Measurements from ENCODE around the gene SAMD11. TPM values are rescaled to one million over a fixed set of nuclear protein-coding genes. Genes with fewer than 3 reads are reported as not detected.

The SAMD11 gene
- polyA plus RNA-seq, 1 of the 3 experiments (the other 2 are of a cell fraction) = 2.1 TPM

DNA sequence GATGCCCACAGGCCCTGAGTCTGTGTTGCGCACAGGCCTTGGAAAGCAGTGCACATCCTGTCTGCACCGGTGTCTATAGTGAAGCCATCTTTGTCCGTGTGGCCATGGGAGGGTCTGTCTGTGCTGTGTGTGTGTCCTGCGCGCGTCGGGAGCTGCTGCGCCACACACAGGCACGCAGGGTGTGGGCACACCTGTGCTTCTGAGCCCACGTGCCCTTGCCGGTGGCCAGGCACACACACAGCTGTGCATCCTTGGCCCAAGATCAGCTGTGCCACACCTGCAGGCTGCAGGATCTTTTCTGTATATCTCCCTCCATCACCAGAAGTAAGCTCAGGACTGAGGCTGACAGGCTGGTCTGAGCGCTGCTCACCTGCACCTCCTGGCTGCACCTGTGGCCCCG is 3.2 kb upstream of the SAMD11 start:
- CTCF ChIA-PET = interaction anchor here (0.6 to 5.2 kb wide), 7 partner anchors 9 to 64 kb away, joined by 3 to 61 read pairs (median 5); no protein-coding TSS in a partner anchor
- POLR2A ChIA-PET = interaction anchor here (0.6 to 2.6 kb wide), 2 partner anchors 16 to 82 kb away, joined by 3 to 7 read pairs; no protein-coding TSS in a partner anchor

More for the DNA sequence above, 3.2 kb upstream of the SAMD11 start:
- no peaks in the 10 kb centered on the region for H4K20me1 ChIP-seq (ENCODE audit: insufficient read depth)
- H3K36me3 ChIP-seq (replicated peaks in 1 of 2; ENCODE audit: control insufficient read depth in 1 of 2, insufficient read depth in 2 of 2, low read length in 1 of 2) = no peaks in the 10 kb centered on the region
- WGBS (ENCODE audit: low lambda C conversion rate) = 56% methylated on average over 9 of the region's 13 CpGs
- DNase-seq = no peak
- no peak overlapping the region for H3K9ac ChIP-seq
- H3K4me3 ChIP-seq (ENCODE audit: low read depth in 2 of 2, low read length in 1 of 2) = peak overlapping the region in 1 of 2 experiments; percentile 24; a peak in 1 of 4 replicates
- H3K4me2 ChIP-seq = peak overlapping the region; percentile 68
- no peak overlapping the region for H2AFZ ChIP-seq (ENCODE audit: low read depth)
- H3K27ac ChIP-seq (ENCODE audit: low read depth in 2 of 2, low read length in 1 of 2) = peak overlapping the region in 1 of 2 experiments; percentile 55; a peak in 2 of 4 replicates
- H3K9me2 ChIP-seq = no peaks in the 10 kb centered on the region
- H3K9me3 ChIP-seq = no peaks in the 10 kb centered on the region
- no peaks in the 10 kb centered on the region for H3K27me3 ChIP-seq (ENCODE audit: insufficient read depth)
- H3K79me2 ChIP-seq (ENCODE audit: insufficient read depth) = peaks cover 5% of the 10 kb centered on the region; the same call in 1 of the 2 replicates
- peaks cover 8 to 75% of the 10 kb centered on the region in 2 experiments; a peak in 2 of 4 replicates for H3K4me1 ChIP-seq (ENCODE audit: control insufficient read depth in 1 of 2, insufficient read depth in 2 of 2, low read depth in 1 of 2, low read length in 1 of 2)
- no peaks in the 10 kb centered on the region for H3F3A ChIP-seq (replicated peaks; ENCODE audit: insufficient read depth)
- TF ChIP-seq TCF12 (IDR thresholded peaks at IDR 0.05) (no peak), EZH2phosphoT487 (IDR thresholded peaks at IDR 0.05; ENCODE audit: borderline replicate concordance, low read depth) (no peak), MXI1 (IDR thresholded peaks at IDR 0.05; ENCODE audit: low read depth, low read length) (no peak), RAD21 (IDR thresholded peaks at IDR 0.05; ENCODE audit: low read length) (no peak), RXRA (IDR thresholded peaks at IDR 0.05; ENCODE audit: borderline replicate concordance, low read depth) (no peak), FOXJ3 (CRISPR knock-in tag; IDR thresholded peaks at IDR 0.05) (no peak), EP300 (IDR thresholded peaks at IDR 0.05; ENCODE audit: borderline replicate concordance in 1 of 2, low read depth in 1 of 2, low read length in 1 of 2) (no peak), SIN3A (IDR thresholded peaks at IDR 0.05; ENCODE audit: borderline replicate concordance, low read depth, low read length) (no peak), NFIC (IDR thresholded peaks at IDR 0.05; ENCODE audit: borderline replicate concordance) (no peak), GABPA (IDR thresholded peaks at IDR 0.05; ENCODE audit: low read depth) (no peak), ELF1 (IDR thresholded peaks at IDR 0.05) (no peak), TAF1 (IDR thresholded peaks at IDR 0.05; ENCODE audit: borderline replicate concordance, low read depth, low read length) (no peak), FOSL2 (IDR thresholded peaks at IDR 0.05; ENCODE audit: borderline replicate concordance, low read depth) (no peak), CHD2 (IDR thresholded peaks at IDR 0.05; ENCODE audit: low read length, partially characterized antibody) (no peak)
- TF ChIP-seq, protein P1, sequence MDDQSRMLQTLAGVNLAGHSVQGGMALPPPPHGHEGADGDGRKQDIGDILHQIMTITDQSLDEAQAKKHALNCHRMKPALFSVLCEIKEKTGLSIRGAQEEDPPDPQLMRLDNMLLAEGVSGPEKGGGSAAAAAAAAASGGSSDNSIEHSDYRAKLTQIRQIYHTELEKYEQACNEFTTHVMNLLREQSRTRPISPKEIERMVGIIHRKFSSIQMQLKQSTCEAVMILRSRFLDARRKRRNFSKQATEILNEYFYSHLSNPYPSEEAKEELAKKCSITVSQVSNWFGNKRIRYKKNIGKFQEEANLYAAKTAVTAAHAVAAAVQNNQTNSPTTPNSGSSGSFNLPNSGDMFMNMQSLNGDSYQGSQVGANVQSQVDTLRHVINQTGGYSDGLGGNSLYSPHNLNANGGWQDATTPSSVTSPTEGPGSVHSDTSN (IDR thresholded peaks at IDR 0.05) = no peak
- TF ChIP-seq, protein P2, sequence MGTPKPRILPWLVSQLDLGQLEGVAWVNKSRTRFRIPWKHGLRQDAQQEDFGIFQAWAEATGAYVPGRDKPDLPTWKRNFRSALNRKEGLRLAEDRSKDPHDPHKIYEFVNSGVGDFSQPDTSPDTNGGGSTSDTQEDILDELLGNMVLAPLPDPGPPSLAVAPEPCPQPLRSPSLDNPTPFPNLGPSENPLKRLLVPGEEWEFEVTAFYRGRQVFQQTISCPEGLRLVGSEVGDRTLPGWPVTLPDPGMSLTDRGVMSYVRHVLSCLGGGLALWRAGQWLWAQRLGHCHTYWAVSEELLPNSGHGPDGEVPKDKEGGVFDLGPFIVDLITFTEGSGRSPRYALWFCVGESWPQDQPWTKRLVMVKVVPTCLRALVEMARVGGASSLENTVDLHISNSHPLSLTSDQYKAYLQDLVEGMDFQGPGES (IDR thresholded peaks at IDR 0.05; ENCODE audit: low read depth, low read length) = no peak
- TF ChIP-seq, protein P3, sequence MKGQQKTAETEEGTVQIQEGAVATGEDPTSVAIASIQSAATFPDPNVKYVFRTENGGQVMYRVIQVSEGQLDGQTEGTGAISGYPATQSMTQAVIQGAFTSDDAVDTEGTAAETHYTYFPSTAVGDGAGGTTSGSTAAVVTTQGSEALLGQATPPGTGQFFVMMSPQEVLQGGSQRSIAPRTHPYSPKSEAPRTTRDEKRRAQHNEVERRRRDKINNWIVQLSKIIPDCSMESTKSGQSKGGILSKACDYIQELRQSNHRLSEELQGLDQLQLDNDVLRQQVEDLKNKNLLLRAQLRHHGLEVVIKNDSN (IDR thresholded peaks at IDR 0.05; ENCODE audit: borderline replicate concordance, low read depth) = no peak
- TF ChIP-seq, protein P4, sequence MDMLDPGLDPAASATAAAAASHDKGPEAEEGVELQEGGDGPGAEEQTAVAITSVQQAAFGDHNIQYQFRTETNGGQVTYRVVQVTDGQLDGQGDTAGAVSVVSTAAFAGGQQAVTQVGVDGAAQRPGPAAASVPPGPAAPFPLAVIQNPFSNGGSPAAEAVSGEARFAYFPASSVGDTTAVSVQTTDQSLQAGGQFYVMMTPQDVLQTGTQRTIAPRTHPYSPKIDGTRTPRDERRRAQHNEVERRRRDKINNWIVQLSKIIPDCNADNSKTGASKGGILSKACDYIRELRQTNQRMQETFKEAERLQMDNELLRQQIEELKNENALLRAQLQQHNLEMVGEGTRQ (IDR thresholded peaks at IDR 0.05; ENCODE audit: borderline replicate concordance, low read depth, low read length) = no peak
